CD14-positive monocyte (primary cell): ENCODE results near the gene HPCA. TPM values are rescaled to one million over a fixed set of nuclear protein-coding genes. Genes with fewer than 3 reads are reported as not detected.

Source experiments
- DNase-seq, 3 donors: peaks; one replicate each; pipeline ENCODE4 v3.0.0-alpha.2; 2011 to 2022
- H2AFZ ChIP-seq: 2 replicates; pipeline ENCODE4 v1.6.0; 2012; ENCODE audit warnings: mild to moderate bottlenecking, low read depth, low read length, inconsistent platforms; ENCODE audit not compliant: insufficient read depth, poor library complexity, severe bottlenecking
- H3K27ac ChIP-seq, 2 donors: 1 replicate in 1 of 2; 2 replicates in 1 of 2; pipeline ENCODE4 v1.5.1; 2012 to 2013; ENCODE audit warnings: low read length in 2 of 2, control low read depth in 1 of 2, inconsistent platforms in 1 of 2, low read depth in 1 of 2, mild to moderate bottlenecking in 1 of 2
- H3K27me3 ChIP-seq, 2 donors: one replicate each; pipeline versions ENCODE4 v1.6.0 to v1.6.1; 2011 to 2013; ENCODE audit warnings: low read length in 2 of 2; ENCODE audit not compliant: control insufficient read depth in 2 of 2, insufficient read depth in 2 of 2
- H3K36me3 ChIP-seq, 2 donors: replicated peaks in 1 of 2; 1 replicate in 1 of 2; 2 replicates in 1 of 2; pipeline versions ENCODE4 v1.5.1 to v1.6.1; 2012 to 2013; ENCODE audit warnings: low read length in 2 of 2, control low read depth in 1 of 2, inconsistent platforms in 1 of 2, mild to moderate bottlenecking in 1 of 2; ENCODE audit not compliant: insufficient read depth in 2 of 2, control insufficient read depth in 1 of 2
- H3K4me1 ChIP-seq, 2 donors: 1 replicate in 1 of 2; 2 replicates in 1 of 2; pipeline versions ENCODE4 v1.5.1 to v1.6.1; 2012 to 2013; ENCODE audit warnings: low read length in 2 of 2, control low read depth in 1 of 2, inconsistent platforms in 1 of 2, mild to moderate bottlenecking in 1 of 2, moderate library complexity in 1 of 2; ENCODE audit not compliant: insufficient read depth in 2 of 2, control insufficient read depth in 1 of 2
- H3K4me2 ChIP-seq: replicated peaks from 2 replicates; pipeline ENCODE3; 2012; ENCODE audit warnings: low read length, moderate library complexity, mild to moderate bottlenecking; ENCODE audit not compliant: poor library complexity, severe bottlenecking; ENCODE audit errors: extremely low read depth
- H3K4me3 ChIP-seq, 3 experiments: fragments of 200-600 bp in 1 of 3; sonication (generic) in 1 of 3; replicated peaks in 1 of 3; 1 replicate in 2 of 3; 2 replicates in 1 of 3; pipeline ENCODE4 v1.5.1; 2011 to 2013; ENCODE audit warnings: low read length in 3 of 3, mild to moderate bottlenecking in 3 of 3, control low read depth in 2 of 3, low read depth in 2 of 3, inconsistent platforms in 1 of 3, moderate library complexity in 1 of 3
- H3K79me2 ChIP-seq: 2 replicates; pipeline ENCODE4 v1.6.0; 2012; ENCODE audit warnings: mild to moderate bottlenecking, control low read depth, inconsistent platforms, low read length, moderate library complexity; ENCODE audit not compliant: insufficient read depth
- H3K9ac ChIP-seq: 2 replicates; pipeline ENCODE4 v1.6.0; 2017; ENCODE audit warnings: low read length, mild to moderate bottlenecking; ENCODE audit not compliant: insufficient read depth, poor library complexity, severe bottlenecking
- H3K9me3 ChIP-seq, 2 donors: replicated peaks in 1 of 2; 1 replicate in 1 of 2; 2 replicates in 1 of 2; pipeline versions ENCODE4 v1.5.1 to v1.6.1; 2012 to 2013; ENCODE audit warnings: low read length in 2 of 2, control low read depth in 1 of 2; ENCODE audit not compliant: control insufficient read depth in 1 of 2, insufficient read depth in 1 of 2
- H4K20me1 ChIP-seq: 2 replicates; pipeline ENCODE4 v1.6.0; 2012; ENCODE audit warnings: mild to moderate bottlenecking, low read length, control low read depth, moderate library complexity; ENCODE audit not compliant: insufficient read depth
- H3K27ac Mint-ChIP-seq, 7 donors: one replicate each; pipeline ENCODE4 v1.8.0; 2020; ENCODE audit warnings: mild to moderate bottlenecking in 7 of 7, mixed read lengths in 7 of 7, moderate library complexity in 6 of 7, inconsistent platforms in 2 of 7
- H3K27me3 Mint-ChIP-seq, 3 donors: one replicate each; pipeline ENCODE4 v1.8.0; 2021 to 2022; ENCODE audit warnings: low read depth in 3 of 3, mild to moderate bottlenecking in 3 of 3, mixed read lengths in 3 of 3, moderate library complexity in 3 of 3, inconsistent platforms in 1 of 3
- H3K36me3 Mint-ChIP-seq, 2 donors: one replicate each; pipeline ENCODE4 v1.8.0; 2020; ENCODE audit warnings: mixed read lengths in 2 of 2, inconsistent platforms in 1 of 2, mild to moderate bottlenecking in 1 of 2
- H3K4me1 Mint-ChIP-seq: one replicate; pipeline ENCODE4 v1.8.0; 2020; ENCODE audit warnings: mild to moderate bottlenecking, mixed read lengths
- H3K4me3 Mint-ChIP-seq, 2 donors: one replicate each; pipeline ENCODE4 v1.8.0; 2020; ENCODE audit warnings: mild to moderate bottlenecking in 2 of 2, mixed read lengths in 2 of 2, moderate library complexity in 1 of 2
- H3K9me3 Mint-ChIP-seq, 7 donors: one replicate each; pipeline ENCODE4 v1.8.0; 2020 to 2022; ENCODE audit warnings: mixed read lengths in 7 of 7, mild to moderate bottlenecking in 6 of 7, moderate library complexity in 6 of 7, inconsistent platforms in 2 of 7
- CTCF ChIP-seq: fragments of 200-600 bp; IDR thresholded peaks from one replicate; pipeline ENCODE4 v1.8.0; 2022; ENCODE audit warnings: antibody characterized with exemption, mild to moderate bottlenecking
- WGBS: methylation state at CpG from one replicate; pipeline ENCODE4 v1.1.5; 2013; ENCODE audit warnings: missing lambda C conversion rate; ENCODE audit not compliant: insufficient coverage; 5-methylcytosine and 5-hydroxymethylcytosine counted together
- intact Hi-C, 2 donors: fragments of 100-400 bp; cut with micrococcal nuclease; formaldehyde crosslinking; loops; one replicate each; pipeline versions ENCODE4 v1.15.0 to v1.15.1; 2023
- polyA plus RNA-seq, 3 donors: library from polyadenylated mRNA; depleted of rRNA in 1 of 3; unstranded in 2 of 3; stranded (reverse) in 1 of 3; fragments of 300-500 nt in 2 of 3; fragments of >200 nt in 1 of 3; fragmentation: Illumina TruSeq in 2 of 3; gene quantifications; 1 replicate in 2 of 3; 2 replicates in 1 of 3; pipeline ENCODE4 v1.2.3, GENCODE V29; 2012 to 2021

HPCA gene
- polyA plus RNA-seq, 3 donors = not detected

- 95% methylated on average over 6 of the region's 11 CpGs for WGBS
- no peak for DNase-seq
- peaks cover 0 to 11% of the 10 kb centered on the region in 2 donors for H3K9me3 ChIP-seq
- H3K27me3 Mint-ChIP-seq = peaks cover 45 to 78% (median 64%) of the 10 kb centered on the region in 3 donors
- no peaks in the 10 kb centered on the region for H3K36me3 ChIP-seq
- H3K4me1 Mint-ChIP-seq = peaks cover 8% of the 10 kb centered on the region
- H3K27me3 ChIP-seq = peaks cover 35 to 47% of the 10 kb centered on the region in 2 donors
- H3K4me3 ChIP-seq = no peak overlapping the region
- H3K9ac ChIP-seq = no peak overlapping the region
- H3K79me2 ChIP-seq = no peaks in the 10 kb centered on the region
- no peak for TF ChIP-seq CTCF
- H3K4me3 Mint-ChIP-seq = peak overlapping the region in 1 of 2 donors; percentile 14
- H3K9me3 Mint-ChIP-seq = peaks cover 0 to 9% (median 3%) of the 10 kb centered on the region in 7 donors
- H3K36me3 Mint-ChIP-seq = peaks cover 0 to 3% of the 10 kb centered on the region in 2 donors
- H3K4me2 ChIP-seq = no peak overlapping the region
- intact Hi-C loops = no loop called here
- peak overlapping the region in 1 of 7 donors; percentile 10 for H3K27ac Mint-ChIP-seq
- no peaks in the 10 kb centered on the region for H4K20me1 ChIP-seq
- H3K4me1 ChIP-seq = peaks cover 5 to 6% of the 10 kb centered on the region in 2 donors
- H3K27ac ChIP-seq = no peak overlapping the region
- no peak overlapping the region for H2AFZ ChIP-seq
Observed at GRCh38 chr1:32919811-32920733, 33.8 kb downstream of the HPCA start.

GRCh38 chr1:32920833-32921232 lies 34.5 kb downstream of the HPCA start:
- Mint-ChIP-seq H3K4me1 (peaks cover 16% of the 10 kb centered on the region), H3K27me3 (peaks cover 53 to 81% (median 71%) of the 10 kb centered on the region in 3 donors)
- WGBS = 60% methylated on average over 7 of the region's 7 CpGs

More at GRCh38 chr1:32920833-32921232, 34.5 kb downstream of the HPCA start:
- Histone ChIP-seq H3K4me1 (peaks cover 11 to 12% of the 10 kb centered on the region in 2 donors), H3K27me3 (peaks cover 41 to 55% of the 10 kb centered on the region in 2 donors), H3K27ac (no peak overlapping the region), H3K4me2 (no peak overlapping the region), H3K9ac (no peak overlapping the region), H3K79me2 (no peaks in the 10 kb centered on the region), H3K4me3 (no peak overlapping the region), H2AFZ (no peak overlapping the region), H3K36me3 (no peaks in the 10 kb centered on the region), H4K20me1 (no peaks in the 10 kb centered on the region), H3K9me3 (peaks cover 0 to 14% of the 10 kb centered on the region in 2 donors)
- no peak overlapping the region for H3K27ac Mint-ChIP-seq
- no peak for TF ChIP-seq CTCF
- DNase-seq = peak in 1 of 3 donors; percentile 46
- H3K9me3 Mint-ChIP-seq = peaks cover 0 to 15% (median 4%) of the 10 kb centered on the region in 7 donors
- no peak overlapping the region for H3K4me3 Mint-ChIP-seq
- intact Hi-C loops = no loop called here
- H3K36me3 Mint-ChIP-seq = peaks cover 0 to 7% of the 10 kb centered on the region in 2 donors
